ENCODE data around the gene PUM1.
A peak's percentile ranks its signal among the peaks of the same experiment; 100 is the strongest.
"Not testable (repeated sequence)": the region's sequence is repeated elsewhere in the genome, so short reads cannot be mapped to it uniquely, and the experiment has no call there.

PUM1 gene

GRCh38 chr1:31065310-31066217 lies at the start of gene PUM1:
PUM1 (minus strand) TSS chr1:31065717; CDS start chr1:31059566, 6,151 bp downstream.
- peak; percentile 100 for DNase-seq

GRCh38 chr1:31112266-31112935 lies 46.9 kb upstream of the PUM1 start:
- no peak for DNase-seq

- no peak for DNase-seq
Observed at GRCh38 chr1:31111290-31111951, 45.9 kb upstream of the PUM1 start.

- DNase-seq = no peak
Observed at GRCh38 chr1:31110846-31111245, 45.3 kb upstream of the PUM1 start.

- DNase-seq = no peak
Observed at GRCh38 chr1:31108861-31109260, 43.3 kb upstream of the PUM1 start.

GRCh38 chr1:31105646-31106045 lies 40.1 kb upstream of the PUM1 start:
- peak; percentile 3 for DNase-seq

GRCh38 chr1:31102501-31102950 lies 37.0 kb upstream of the PUM1 start:
- DNase-seq = no peak

- DNase-seq = no peak
Observed at GRCh38 chr1:31101147-31101502, 35.6 kb upstream of the PUM1 start.

- no peak for DNase-seq
Observed at GRCh38 chr1:31099293-31100032, 33.9 kb upstream of the PUM1 start.

- DNase-seq = no peak
Observed at GRCh38 chr1:31095985-31096384, 30.5 kb upstream of the PUM1 start.

GRCh38 chr1:31095298-31095981 lies 29.9 kb upstream of the PUM1 start:
- DNase-seq = no peak

GRCh38 chr1:31088081-31088480 lies 22.6 kb upstream of the PUM1 start:
- DNase-seq = not testable (repeated sequence)

- DNase-seq = no peak
Observed at GRCh38 chr1:31084782-31085569, 19.5 kb upstream of the PUM1 start.

- DNase-seq = no peak
Observed at GRCh38 chr1:31082385-31082784, 16.9 kb upstream of the PUM1 start.

GRCh38 chr1:31073044-31073443 lies 7.5 kb upstream of the PUM1 start:
- no peak for DNase-seq

GRCh38 chr1:31072304-31072746 lies 6.8 kb upstream of the PUM1 start:
- no peak for DNase-seq

GRCh38 chr1:31069392-31069791 lies 3.9 kb upstream of the PUM1 start:
- no peak for DNase-seq

- peak; percentile 27 for DNase-seq
Observed at GRCh38 chr1:31064718-31065309, 703 bp downstream of the PUM1 start.

GRCh38 chr1:31064111-31064717 lies 1.3 kb downstream of the PUM1 start:
- DNase-seq = no peak

GRCh38 chr1:31063631-31064030 lies 1.9 kb downstream of the PUM1 start:
- DNase-seq = peak; percentile 28
